ENCODE measurements around the gene EID2.

Gene EID2

DNA sequence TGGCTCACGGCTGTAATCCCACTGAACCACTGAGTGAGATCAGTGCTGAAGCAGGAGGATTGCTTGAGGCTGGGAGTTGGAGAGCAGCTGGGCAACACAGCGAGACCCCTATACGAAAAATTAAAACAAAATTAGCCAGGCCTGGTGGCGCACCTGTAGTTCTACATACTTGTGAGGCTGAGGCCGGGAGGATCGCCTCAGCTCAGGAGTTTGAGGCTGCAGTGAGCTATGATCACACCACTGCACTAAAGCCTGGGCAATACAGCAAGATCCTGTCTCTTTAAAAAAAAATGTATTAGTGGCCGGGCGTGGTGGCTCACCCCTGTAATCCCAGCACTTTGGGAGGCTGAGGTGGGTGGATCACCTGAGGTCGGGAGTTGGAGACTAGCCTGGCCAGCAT lies 31.3 kb downstream of the EID2 start:
- peaks cover 35% of the 10 kb centered on the region; the same call in 1 of the 2 replicates for H3K27me3 ChIP-seq (ENCODE audit: insufficient read depth, low read depth)

DNA sequence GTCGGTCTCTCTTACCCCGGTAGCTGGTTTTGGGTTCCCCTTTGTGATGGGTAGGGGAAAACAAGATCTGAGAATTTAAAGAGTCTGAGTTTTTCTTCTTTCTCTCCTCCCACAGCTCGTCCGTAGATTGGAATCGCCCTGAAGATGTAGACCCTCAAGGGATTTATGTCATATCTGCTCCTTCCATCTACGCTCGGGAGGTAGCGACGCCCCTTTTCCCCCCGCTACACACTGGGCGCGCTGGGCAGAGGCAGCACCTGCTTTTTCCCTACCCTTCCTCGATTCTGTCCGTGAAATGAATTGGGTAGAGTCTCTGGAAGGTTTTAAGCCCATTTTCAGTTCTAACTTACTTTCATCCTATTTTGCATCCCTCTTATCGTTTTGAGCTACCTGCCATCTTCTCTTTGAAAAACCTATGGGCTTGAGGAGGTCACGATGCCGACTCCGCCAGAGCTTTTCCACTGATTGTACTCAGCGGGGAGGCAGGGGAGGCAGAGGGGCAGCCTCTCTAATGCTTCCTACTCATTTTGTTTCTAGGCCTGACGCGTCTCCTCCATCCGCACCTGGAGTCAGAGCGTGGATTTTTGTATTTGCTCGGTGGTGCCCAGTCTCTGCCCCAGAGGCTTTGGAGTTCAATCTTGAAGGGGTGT lies 32.1 kb downstream of the EID2 start:
- H3K4me3 ChIP-seq (IDR thresholded peaks at IDR 0.05; ENCODE audit: insufficient read depth, low read depth, low read length) = no peak overlapping the region
- H4K20me1 ChIP-seq (ENCODE audit: insufficient read depth) = no peaks in the 10 kb centered on the region
- H3K4me1 ChIP-seq (ENCODE audit: low read depth, poor library complexity, severe bottlenecking) = no peaks in the 10 kb centered on the region
- H2AFZ ChIP-seq (ENCODE audit: low read depth) = no peak overlapping the region
- no peaks in the 10 kb centered on the region for H3K36me3 ChIP-seq (ENCODE audit: insufficient read depth)
- peaks cover 40% of the 10 kb centered on the region; the same call in 1 of the 2 replicates for H3K27me3 ChIP-seq (ENCODE audit: insufficient read depth, low read depth)
- no peaks in the 10 kb centered on the region for H3K79me2 ChIP-seq (ENCODE audit: insufficient read depth, low read depth)
- no peak overlapping the region for H3K9ac ChIP-seq
- no peak overlapping the region for H3K4me2 ChIP-seq
- TF ChIP-seq, protein P1, sequence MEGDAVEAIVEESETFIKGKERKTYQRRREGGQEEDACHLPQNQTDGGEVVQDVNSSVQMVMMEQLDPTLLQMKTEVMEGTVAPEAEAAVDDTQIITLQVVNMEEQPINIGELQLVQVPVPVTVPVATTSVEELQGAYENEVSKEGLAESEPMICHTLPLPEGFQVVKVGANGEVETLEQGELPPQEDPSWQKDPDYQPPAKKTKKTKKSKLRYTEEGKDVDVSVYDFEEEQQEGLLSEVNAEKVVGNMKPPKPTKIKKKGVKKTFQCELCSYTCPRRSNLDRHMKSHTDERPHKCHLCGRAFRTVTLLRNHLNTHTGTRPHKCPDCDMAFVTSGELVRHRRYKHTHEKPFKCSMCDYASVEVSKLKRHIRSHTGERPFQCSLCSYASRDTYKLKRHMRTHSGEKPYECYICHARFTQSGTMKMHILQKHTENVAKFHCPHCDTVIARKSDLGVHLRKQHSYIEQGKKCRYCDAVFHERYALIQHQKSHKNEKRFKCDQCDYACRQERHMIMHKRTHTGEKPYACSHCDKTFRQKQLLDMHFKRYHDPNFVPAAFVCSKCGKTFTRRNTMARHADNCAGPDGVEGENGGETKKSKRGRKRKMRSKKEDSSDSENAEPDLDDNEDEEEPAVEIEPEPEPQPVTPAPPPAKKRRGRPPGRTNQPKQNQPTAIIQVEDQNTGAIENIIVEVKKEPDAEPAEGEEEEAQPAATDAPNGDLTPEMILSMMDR (conservative IDR thresholded peaks at IDR 0.05; ENCODE audit: low read depth, low read length) = no peak
- no peak overlapping the region for H3K27ac ChIP-seq

More for the DNA sequence above, 31.3 kb downstream of the EID2 start:
- Histone ChIP-seq H3K79me2 (ENCODE audit: insufficient read depth, low read depth) (no peaks in the 10 kb centered on the region), H3K4me3 (IDR thresholded peaks at IDR 0.05; ENCODE audit: insufficient read depth, low read depth, low read length) (no peak overlapping the region), H3K27ac (no peak overlapping the region), H3K4me2 (no peak overlapping the region), H3K4me1 (ENCODE audit: low read depth, poor library complexity, severe bottlenecking) (no peaks in the 10 kb centered on the region), H4K20me1 (ENCODE audit: insufficient read depth) (no peaks in the 10 kb centered on the region), H3K36me3 (ENCODE audit: insufficient read depth) (no peaks in the 10 kb centered on the region), H3K9ac (no peak overlapping the region), H2AFZ (ENCODE audit: low read depth) (no peak overlapping the region)
- TF ChIP-seq, protein P1 (conservative IDR thresholded peaks at IDR 0.05; ENCODE audit: low read depth, low read length) = no peak

DNA sequence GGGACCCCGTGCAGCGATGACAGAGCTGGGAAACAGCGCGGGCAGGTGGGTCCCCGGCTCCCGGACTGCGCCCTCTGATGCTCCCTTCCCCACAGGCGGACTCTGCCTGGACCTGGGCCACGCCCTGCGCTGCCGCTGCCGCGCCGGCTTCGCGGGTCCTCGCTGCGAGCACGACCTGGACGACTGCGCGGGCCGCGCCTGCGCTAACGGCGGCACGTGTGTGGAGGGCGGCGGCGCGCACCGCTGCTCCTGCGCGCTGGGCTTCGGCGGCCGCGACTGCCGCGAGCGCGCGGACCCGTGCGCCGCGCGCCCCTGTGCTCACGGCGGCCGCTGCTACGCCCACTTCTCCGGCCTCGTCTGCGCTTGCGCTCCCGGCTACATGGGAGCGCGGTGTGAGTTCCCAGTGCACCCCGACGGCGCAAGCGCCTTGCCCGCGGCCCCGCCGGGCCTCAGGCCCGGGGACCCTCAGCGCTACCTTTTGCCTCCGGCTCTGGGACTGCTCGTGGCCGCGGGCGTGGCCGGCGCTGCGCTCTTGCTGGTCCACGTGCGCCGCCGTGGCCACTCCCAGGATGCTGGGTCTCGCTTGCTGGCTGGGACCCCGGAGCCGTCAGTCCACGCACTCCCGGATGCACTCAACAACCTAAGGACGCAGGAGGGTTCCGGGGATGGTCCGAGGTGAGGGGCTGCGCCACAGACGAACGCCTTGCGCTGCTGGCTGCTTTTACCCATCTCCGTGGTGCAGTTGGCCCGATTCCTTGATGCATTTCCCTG lies 32.8 kb downstream of the EID2 start:
- no peak overlapping the region for H3K9ac ChIP-seq
- no peak overlapping the region for H3K27ac ChIP-seq
- H3K4me1 ChIP-seq (ENCODE audit: low read depth, poor library complexity, severe bottlenecking) = no peaks in the 10 kb centered on the region
- peaks cover 40% of the 10 kb centered on the region; the same call in 1 of the 2 replicates for H3K27me3 ChIP-seq (ENCODE audit: insufficient read depth, low read depth)
- no peak overlapping the region for H3K4me2 ChIP-seq
- no peaks in the 10 kb centered on the region for H3K36me3 ChIP-seq (ENCODE audit: insufficient read depth)
- no peak overlapping the region for H2AFZ ChIP-seq (ENCODE audit: low read depth)
- H3K79me2 ChIP-seq (ENCODE audit: insufficient read depth, low read depth) = no peaks in the 10 kb centered on the region
- TF ChIP-seq, protein P1 (conservative IDR thresholded peaks at IDR 0.05; ENCODE audit: low read depth, low read length) = no peak
- H4K20me1 ChIP-seq (ENCODE audit: insufficient read depth) = no peaks in the 10 kb centered on the region
- no peak overlapping the region for H3K4me3 ChIP-seq (IDR thresholded peaks at IDR 0.05; ENCODE audit: insufficient read depth, low read depth, low read length)

DNA sequence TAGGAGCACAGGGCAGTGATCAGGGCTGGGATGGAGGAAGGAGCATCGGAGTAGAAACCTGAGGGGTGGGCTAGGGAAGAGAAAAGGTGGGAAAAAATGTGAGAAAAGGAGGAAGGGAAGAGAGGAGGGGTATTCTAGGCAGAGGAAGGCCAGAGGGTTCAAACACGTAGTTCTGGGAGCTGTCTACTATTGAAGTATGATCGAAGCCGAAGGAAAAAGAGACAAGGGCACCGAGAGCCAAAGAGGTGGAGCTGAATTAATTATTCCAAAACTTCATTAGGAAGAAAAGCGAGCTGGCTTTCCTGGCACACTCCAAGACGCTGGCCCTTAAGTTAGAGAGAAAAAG lies 33.4 kb downstream of the EID2 start:
- H3K4me3 ChIP-seq (IDR thresholded peaks at IDR 0.05; ENCODE audit: insufficient read depth, low read depth, low read length) = no peak overlapping the region
- H3K36me3 ChIP-seq (ENCODE audit: insufficient read depth) = no peaks in the 10 kb centered on the region
- peaks cover 40% of the 10 kb centered on the region; the same call in 1 of the 2 replicates for H3K27me3 ChIP-seq (ENCODE audit: insufficient read depth, low read depth)
- no peak overlapping the region for H3K27ac ChIP-seq
- H4K20me1 ChIP-seq (ENCODE audit: insufficient read depth) = no peaks in the 10 kb centered on the region
- TF ChIP-seq, protein P1 (conservative IDR thresholded peaks at IDR 0.05; ENCODE audit: low read depth, low read length) = no peak
- no peak overlapping the region for H2AFZ ChIP-seq (ENCODE audit: low read depth)
- no peaks in the 10 kb centered on the region for H3K4me1 ChIP-seq (ENCODE audit: low read depth, poor library complexity, severe bottlenecking)
- H3K79me2 ChIP-seq (ENCODE audit: insufficient read depth, low read depth) = no peaks in the 10 kb centered on the region
- H3K9ac ChIP-seq = no peak overlapping the region
- no peak overlapping the region for H3K4me2 ChIP-seq

Measured in KMS-11 (cell line).